IPS-11a (cell line): Measurements from ENCODE around the gene POU6F1.
"Not testable (repeated sequence)": the region's sequence is repeated elsewhere in the genome, so short reads cannot be mapped to it uniquely, and the experiment has no call there.

Source experiments
- H3K4me3 ChIP-seq: one replicate; pipeline ENCODE4 v1.5.1; 2013; ENCODE audit warnings: low read depth, low read length, control low read depth

POU6F1 gene, protein sequence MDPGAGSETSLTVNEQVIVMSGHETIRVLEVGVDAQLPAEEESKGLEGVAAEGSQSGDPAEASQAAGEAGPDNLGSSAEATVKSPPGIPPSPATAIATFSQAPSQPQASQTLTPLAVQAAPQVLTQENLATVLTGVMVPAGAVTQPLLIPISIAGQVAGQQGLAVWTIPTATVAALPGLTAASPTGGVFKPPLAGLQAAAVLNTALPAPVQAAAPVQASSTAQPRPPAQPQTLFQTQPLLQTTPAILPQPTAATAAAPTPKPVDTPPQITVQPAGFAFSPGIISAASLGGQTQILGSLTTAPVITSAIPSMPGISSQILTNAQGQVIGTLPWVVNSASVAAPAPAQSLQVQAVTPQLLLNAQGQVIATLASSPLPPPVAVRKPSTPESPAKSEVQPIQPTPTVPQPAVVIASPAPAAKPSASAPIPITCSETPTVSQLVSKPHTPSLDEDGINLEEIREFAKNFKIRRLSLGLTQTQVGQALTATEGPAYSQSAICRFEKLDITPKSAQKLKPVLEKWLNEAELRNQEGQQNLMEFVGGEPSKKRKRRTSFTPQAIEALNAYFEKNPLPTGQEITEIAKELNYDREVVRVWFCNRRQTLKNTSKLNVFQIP

DNA sequence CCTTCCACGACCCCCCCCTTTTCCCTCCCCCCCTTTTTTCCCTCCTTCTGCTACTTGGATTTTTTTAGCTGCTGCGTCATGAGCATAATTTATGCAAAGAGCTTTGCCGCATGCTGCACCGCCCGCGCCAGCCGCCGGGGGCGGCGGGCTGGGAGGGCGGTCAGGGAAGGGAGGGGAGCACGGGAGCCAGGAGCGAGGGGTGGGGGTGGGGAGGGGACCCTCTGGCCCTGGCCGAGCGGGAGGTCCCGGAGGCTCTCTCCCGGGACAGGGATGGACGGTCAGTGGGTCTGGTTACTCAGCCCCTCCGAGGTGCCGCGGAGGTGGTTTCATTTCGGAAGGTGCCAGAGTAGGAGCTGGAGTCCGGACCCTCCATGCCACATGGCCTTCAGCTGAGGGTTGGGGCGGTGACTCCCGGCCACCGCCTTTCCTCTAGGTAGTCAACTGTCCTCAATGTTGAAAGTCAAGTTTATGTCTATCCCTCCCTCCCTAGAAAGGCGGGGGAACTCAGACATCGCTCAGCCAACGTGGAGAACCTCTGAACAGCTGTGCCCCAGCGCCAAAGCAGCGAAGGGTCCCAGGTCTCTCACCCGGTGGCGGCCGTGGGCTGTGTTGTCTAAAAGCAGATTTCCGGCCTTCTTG, at the start of gene POU6F1:
Gene POU6F1 (minus strand): TSS at position 95 of the 639 bp plus-strand sequence. CDS start 11,226 bp downstream, outside the sequence.
- H3K4me3 ChIP-seq = peak within 1 kb of the TSS; percentile 61

DNA sequence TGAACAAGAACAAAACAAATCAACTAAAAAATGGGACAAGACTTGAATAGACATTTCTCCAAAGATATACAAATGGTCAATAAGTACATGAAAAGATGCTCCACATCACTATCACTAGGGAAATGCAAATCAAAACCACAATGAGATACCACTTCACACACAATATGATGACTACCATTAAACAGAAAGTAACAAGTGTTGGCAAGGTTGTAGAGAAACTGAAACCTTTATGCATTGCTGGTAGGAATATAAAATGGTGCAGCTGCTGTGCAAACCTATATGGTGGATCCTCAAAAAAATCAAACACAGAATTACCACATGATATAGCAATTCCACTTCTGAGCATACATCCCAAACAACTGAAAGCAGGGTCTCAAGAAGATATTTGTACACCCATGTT, 47.2 kb upstream of the POU6F1 start:
- no peak overlapping the region for H3K4me3 ChIP-seq

DNA sequence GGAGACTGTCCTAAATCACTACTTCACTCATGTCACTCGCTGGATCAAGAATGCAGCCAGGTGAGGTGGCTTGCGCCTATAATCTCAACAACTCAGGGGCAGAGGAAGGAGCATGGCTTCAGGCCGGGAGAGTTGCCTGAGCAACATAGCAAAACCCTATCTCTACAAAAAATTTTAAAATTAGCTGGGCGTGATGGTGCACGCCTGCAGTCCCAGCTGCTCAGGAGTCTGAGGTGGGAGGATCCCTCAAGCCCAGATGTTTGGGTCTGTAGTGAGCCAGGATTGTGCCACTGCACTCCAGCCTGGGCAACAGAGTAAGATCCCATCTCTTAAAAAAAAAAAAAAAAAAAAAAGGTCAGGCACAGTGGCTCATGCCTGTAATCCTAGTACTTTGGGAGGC, 46.4 kb upstream of the POU6F1 start:
- no peak overlapping the region for H3K4me3 ChIP-seq

DNA sequence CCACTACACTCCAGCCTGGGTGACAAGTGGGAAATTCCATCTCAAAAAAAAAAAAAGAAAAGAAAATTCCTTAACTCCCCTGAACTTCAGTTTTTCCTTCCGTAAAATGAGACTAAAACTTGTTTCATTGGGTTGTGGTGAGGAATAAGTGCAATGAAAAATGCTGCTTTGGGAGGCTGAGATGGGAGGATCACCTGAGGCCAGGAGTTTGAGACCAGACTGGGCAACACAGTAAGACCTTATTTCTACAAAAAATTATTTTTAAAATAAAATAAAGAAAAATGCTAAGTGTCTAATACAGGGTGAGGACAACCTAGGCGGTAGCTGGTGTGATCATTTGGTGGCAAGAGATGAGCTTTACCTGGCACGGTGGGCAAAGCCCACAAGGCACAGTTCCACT, 45.5 kb upstream of the POU6F1 start:
- H3K4me3 ChIP-seq = no peak overlapping the region

DNA sequence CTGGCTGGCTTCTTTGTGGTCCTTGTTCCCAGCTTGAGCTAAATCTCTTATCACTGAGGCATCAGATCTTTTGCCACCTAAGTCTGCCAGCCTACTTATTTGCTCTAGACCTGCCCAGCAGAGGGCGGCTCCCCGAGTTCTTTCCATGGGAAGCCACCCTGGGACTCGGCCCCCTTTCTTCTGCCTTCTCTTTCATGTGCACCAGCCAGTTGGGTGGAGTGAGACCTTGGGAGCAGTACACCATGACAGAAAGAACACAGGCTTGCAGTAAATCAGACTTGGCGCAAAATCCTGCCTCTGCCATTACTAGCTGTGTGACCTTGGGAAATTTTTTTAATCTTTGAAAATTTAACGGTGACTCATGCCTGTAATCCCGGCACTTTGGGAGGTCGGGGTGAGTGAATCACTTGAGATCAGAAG, 44.9 kb upstream of the POU6F1 start:
- H3K4me3 ChIP-seq = no peak overlapping the region

DNA sequence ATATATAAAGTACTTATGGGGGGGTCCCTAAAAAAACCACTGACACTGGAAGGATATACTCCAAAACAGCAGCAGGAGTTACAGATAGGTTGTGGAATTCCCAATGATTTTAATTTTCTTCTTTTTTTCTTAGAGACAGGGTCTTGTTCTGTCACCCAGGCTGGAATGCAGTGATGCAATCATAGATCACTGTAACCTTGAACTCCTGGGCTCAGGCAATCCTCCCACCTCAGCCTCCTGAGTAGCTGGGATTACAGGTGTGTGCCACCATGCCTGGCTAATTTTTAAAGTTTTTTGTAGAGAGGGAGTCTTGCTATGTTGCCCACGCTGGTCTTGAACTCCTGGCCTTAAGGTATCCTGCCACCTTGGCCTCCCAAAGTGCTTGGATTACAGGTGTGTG, 41.7 kb upstream of the POU6F1 start:
- not testable (repeated sequence) for H3K4me3 ChIP-seq

DNA sequence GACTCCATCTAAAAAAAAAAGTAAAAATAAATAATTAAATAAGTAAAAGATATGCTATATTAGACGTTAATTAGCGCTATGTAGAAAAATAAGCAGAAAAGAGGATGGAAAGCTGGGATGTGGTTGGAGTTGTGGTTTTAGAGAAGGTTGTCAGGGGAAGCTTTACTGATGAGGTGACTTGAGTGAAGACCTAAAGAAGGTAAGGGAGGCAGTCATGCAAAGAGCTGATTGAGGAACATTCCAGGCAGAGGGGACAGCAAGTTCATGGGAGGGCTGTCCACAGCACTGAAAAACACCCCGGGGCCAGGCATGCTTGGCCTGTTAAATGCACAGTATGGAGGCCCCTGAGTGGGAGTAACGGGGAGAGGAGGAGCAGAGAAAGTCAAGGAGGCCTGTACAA, 36.7 kb upstream of the POU6F1 start:
- H3K4me3 ChIP-seq = no peak overlapping the region

DNA sequence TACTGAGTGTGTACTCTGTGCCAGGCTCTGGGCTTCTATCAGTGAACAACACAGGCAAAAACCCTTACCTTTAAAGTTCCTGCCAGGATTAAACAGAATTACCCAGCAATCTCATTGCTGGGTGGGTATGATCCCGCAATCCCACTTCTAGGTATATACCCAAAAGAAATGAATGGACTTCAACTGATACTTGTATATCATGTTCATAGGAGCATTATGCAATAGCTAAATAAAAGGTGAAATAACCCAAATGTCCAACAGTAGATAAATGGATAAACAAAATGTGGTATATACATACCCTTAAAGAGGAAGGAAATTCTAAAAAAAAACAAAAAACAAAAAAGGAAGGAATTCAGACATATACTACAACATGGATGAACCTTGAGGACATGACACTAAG, 35.4 kb upstream of the POU6F1 start:
- H3K4me3 ChIP-seq = no peak overlapping the region

DNA sequence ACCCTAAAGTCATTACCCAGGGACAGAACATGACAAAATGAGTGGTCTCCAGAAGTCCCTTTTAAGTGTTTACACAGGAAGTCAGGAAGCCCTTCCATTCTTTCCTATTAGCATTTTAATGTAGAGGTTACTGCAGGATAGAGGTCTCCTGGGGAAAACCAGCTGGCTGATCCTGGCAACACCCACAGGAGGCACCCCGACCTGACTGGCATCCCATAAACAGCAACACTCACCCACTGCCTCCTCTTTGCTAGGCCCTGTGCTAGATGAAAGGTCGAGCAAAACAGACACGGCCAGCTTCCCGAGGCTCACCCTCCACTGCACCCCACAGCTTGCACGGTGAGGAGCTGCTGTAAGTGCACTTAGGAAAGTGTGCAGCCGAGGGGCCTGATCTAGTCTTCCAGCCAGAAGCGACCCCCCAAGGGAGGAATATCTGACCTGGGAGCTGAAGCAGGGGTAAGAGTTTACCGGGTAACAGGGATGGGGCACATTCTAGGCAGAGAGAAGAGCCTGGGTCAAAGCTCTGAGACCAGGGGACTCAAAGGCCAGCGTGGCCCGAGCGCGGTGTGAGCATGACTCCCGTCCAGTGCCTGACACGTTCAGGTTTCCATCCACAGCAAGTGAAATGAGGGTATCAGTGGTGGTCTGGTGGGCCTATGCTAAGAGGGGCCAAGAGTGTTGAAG, 29.8 kb upstream of the POU6F1 start:
- no peak overlapping the region for H3K4me3 ChIP-seq

DNA sequence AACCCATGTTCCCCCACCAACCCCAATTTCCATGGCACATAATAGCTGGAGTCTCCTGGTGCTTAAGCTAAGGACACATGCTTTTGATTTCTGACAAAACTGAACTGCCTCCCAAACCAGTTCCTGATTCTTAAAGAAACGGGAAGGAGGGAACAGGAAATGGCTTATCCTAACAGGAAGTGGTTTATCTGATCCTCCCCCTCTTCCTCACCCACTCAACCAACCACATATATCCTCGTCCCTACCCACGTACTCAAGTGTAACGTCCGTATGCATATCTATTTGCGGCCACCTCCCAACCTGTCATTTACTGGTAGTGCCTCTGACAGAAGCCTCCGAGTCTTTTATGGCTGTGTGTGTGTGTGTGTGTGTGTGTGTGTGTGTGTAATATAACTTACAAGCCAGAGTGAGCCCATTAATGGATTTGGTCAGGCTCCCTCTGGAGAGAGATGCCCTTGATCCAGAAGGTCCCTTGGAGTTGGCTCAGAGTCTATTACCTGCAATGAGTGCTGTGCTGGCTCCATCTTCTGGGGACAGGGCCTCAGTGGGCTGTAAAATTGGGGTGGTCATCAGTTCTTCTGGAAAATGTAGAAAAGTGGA, 28.5 kb upstream of the POU6F1 start:
- H3K4me3 ChIP-seq = no peak overlapping the region

DNA sequence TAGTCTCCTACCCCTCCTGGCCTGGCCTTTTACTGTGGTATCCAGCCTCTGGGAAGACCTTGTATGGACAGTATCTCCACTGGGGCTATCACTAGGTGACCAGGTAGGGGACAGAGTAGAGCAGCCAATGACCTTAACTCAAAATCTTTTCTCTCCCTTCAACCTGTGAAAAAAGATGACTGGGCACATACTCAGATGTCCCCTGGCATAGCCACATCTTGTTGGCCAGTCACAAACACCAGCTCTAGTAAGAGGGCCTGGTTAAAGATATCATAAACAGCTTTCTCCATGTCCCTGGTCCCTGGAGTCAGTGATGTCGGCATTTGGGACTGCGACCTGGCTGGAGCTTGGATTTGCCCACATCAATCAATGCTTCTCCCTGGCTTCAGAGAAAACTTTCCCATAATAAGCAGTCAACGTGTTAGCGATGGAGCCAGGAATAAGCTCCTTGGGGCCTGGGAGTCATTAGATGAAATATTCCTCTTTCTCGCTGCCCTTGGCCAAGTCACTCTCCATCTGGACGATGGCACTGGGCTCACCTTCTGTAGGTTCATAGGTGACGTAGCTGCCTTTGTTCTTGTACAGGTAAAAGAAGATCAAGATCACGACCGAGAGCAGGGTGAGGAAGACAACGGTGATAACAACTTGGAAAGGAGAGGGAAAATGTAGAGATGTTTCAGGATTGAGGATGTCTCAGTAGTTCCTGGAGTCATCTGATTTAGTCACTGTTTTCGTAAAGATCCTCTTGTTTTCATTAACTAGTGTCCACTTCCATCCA, 27.8 kb upstream of the POU6F1 start:
- no peak overlapping the region for H3K4me3 ChIP-seq

DNA sequence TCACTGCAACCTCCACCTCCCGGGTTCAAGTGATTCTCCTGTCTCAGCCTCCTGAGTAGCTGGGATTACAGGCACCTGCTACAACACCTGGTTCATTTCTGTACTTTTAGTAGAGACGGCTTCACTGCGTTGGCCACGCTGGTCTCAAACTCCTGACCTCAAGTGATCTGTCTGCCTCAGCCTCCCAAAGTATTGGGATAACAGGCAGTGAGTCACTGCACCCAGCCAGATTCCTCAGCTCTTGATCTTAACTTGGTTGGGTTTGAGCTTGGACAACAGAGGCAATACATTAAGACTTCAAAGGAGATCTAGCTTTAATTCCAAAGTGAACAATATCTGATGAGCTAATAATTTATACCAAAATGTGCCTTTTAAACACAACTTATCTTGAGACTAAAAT, 26.4 kb upstream of the POU6F1 start:
- no peak overlapping the region for H3K4me3 ChIP-seq

DNA sequence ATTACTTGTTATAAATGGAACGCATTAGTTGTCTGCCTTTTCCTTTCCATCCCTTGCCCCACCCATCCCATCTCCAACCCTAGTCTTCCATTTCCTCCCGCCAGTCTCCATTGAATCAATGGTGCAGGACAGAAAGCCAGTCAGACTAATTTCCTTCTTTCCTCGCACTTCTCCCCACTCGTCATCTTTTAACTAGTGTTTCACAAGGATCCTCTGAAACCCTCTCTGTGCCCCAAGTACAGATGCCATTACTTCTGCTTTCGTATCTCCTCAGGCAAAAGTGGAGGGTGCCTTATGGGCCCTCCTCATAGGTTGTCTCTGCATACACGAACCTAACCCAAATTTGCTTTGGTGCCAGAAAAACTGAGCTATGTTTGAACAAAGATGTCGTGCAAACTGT, 25.0 kb upstream of the POU6F1 start:
- no peak overlapping the region for H3K4me3 ChIP-seq

DNA sequence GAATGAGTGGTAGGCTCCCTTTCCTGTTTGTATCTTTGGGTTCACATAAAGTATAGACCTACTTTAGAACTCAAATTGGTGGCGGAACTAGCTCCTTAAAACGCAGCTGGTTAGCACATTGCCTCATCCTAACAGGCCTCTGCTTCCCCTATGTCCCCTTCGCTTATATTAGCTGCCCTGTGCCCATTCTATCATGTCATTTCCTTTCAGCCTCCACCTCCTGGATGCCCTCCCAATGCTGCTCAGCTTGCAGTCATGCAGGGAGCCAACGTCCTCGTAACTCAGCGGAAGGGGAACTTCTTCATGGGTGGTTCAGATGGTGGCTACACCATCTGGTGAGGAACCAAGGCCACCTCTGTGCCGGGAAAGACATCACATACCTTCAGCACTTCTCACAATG, 24.3 kb upstream of the POU6F1 start:
- H3K4me3 ChIP-seq = no peak overlapping the region

DNA sequence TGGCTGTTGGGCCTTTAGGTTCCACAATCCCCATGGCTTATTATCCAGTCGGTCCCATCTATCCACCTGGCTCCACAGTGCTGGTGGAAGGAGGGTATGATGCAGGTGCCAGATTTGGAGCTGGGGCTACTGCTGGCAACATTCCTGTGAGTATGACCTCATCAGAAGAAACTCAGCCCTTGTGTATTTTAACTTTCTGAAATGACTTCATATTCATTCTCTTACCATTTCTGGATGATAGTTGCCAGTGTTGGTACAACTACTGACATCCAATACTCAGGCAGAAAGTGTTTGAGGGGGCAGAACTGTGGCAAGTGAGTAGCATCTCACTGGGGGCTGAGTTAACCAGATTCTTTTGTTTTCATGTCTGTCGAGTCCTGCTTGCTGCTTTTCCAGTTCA, 23.1 kb upstream of the POU6F1 start:
- no peak overlapping the region for H3K4me3 ChIP-seq

DNA sequence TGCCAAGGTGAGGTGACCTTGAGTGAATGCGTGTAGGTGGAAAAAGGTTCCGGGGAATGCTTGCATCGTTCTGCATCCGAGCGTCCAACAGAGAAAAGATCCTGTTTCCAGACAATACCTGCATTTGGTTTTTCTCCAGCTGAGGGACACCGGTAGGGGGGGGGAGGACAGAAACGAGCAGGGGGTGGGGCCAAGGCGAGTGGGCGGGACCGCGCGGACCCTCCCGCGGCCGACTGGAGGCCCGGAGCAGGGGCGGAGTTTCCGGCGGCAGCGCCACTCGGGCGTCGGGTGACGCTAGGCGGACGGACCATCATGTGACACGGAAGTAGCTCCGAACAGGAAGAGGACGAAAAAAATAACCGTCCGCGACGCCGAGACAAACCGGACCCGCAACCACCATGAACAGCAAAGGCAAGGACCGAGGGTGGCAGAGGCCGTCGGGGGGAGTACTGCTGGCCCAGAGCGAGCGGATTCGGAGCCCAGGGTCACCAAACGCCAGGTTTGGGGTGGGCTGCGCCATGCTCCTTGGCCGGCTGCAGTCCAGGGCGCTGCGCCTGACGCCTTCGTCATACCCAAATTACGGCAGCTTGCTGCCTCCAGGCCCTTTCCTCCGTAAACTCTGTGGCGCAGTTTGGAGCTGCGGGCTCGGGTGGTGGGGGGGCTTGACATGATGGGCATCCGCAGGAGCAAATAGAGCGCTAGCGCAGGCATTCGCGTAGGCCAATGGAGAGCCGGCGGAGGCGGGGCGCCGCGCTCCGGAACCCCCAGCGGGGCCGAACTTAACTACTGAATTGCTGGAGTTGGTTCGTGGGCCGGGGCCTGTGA, 20.9 kb upstream of the POU6F1 start, which contains the start of gene DAZAP2:
Gene DAZAP2 (plus strand): TSS at position 317 of the 825 bp plus-strand sequence. CDS start 82 bp downstream, at position 399.
- H3K4me3 ChIP-seq = peak within 1 kb of the TSS; percentile 100

DNA sequence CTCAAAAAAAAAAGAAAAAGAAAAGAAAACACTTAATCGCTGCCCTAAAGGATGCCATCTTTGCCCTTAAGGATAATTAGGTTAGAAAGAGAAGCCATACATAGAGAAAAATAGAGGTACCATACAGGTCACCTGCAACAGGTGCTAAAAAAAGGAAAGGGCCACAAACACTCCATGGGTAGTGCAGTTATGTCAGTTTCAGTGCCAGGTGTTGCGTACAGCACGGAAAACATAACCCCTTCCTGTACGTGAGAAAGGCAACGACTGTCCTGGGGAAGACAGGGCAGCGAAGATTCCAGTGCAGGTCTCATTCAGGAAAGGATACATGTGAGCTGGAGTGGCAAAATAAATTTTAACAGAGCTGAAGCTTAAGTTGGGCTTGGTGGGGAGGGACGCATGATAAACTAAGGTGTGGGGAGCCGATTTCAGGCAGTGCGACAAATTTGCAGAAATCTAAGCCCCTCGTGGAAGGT, 20.2 kb upstream of the POU6F1 start:
- peak overlapping the region; percentile 100 for H3K4me3 ChIP-seq

DNA sequence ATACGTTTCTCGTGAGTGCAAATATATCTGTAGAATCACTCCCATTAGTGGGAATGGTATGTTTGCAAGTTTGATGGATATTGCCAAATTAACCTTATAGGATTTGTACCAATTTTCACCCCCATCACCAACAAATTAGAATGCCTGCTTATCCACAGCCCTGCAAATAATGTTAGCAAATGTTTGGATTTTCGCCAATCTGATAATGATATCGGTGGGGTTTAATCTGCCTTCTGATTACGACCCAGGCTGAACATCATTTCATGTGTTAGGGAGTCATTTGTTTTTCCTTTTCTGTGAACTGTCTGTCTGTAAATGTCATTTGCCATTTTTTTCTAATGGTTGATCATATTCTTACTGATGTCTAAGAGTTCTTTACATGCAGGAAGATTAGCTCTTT, 16.7 kb upstream of the POU6F1 start:
- no peak overlapping the region for H3K4me3 ChIP-seq

DNA sequence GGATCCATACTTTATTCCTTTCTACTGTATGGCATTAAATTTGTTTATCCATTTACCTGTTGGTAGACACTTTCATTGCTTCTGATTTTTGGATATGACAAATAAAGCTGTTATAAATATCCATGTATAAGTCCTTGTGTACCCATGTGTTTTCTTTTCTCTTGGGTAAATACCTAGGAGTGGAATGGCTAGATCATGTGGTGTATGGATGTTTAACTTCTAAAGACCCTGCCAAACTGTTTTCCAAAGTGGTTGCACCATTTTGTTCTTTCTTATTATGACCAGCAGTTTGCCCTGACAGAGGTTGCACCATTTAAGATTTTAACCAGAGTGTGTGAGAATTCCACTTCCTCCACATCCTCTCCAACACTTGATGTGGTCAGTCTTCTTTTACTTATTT, 14.8 kb upstream of the POU6F1 start:
- H3K4me3 ChIP-seq = no peak overlapping the region
